NAMALWA (cell line): Measurements from ENCODE around the gene DHX58.

Experiments
- DNase-seq: peaks from one replicate; pipeline ENCODE4 v3.0.0-alpha.2; 2015; ENCODE audit warnings: low spot score

The DHX58 gene

GRCh38 chr17:42110301-42111264 is 1.9 kb downstream of the DHX58 start:
- no peak for DNase-seq

- DNase-seq = no peak
These were observed 3.4 kb downstream of the DHX58 start for GRCh38 chr17:42109086-42109485.

GRCh38 chr17:42107597-42108576 is 4.6 kb downstream of the DHX58 start:
- peak; percentile 92 for DNase-seq

- DNase-seq = no peak
These were observed 5.4 kb downstream of the DHX58 start for GRCh38 chr17:42107124-42107523.

GRCh38 chr17:42106009-42106408 is 6.5 kb downstream of the DHX58 start:
- no peak for DNase-seq

GRCh38 chr17:42104264-42104663 is 8.2 kb downstream of the DHX58 start:
- no peak for DNase-seq

- no peak for DNase-seq
These were observed 9.1 kb downstream of the DHX58 start for GRCh38 chr17:42103221-42103954.

GRCh38 chr17:42101513-42102292 is 10.8 kb downstream of the DHX58 start:
- DNase-seq = peak; percentile 72

- no peak for DNase-seq
These were observed 13.6 kb downstream of the DHX58 start for GRCh38 chr17:42098730-42099399.

GRCh38 chr17:42097691-42098631 is 14.6 kb downstream of the DHX58 start, which contains the start of gene ZNF385C:
TSS of gene ZNF385C (minus strand) at chr17:42098473. CDS start at chr17:42063056, 35,417 bp downstream.
- DNase-seq = no peak

- DNase-seq = no peak
These were observed 16.0 kb downstream of the DHX58 start for GRCh38 chr17:42096360-42097111.

- DNase-seq = no peak
These were observed 18.0 kb downstream of the DHX58 start for GRCh38 chr17:42094375-42095069.

- no peak for DNase-seq
These were observed 19.6 kb downstream of the DHX58 start for GRCh38 chr17:42092939-42093338.

GRCh38 chr17:42090964-42091790 is 21.3 kb downstream of the DHX58 start:
- DNase-seq = no peak

- DNase-seq = no peak
These were observed 23.8 kb downstream of the DHX58 start for GRCh38 chr17:42088736-42089135.

- no peak for DNase-seq
These were observed 24.5 kb downstream of the DHX58 start for GRCh38 chr17:42087736-42088705.
